IgD-negative memory B cell (primary cell): ENCODE results near the gene PTPN6. TPM values are rescaled to one million over a fixed set of nuclear protein-coding genes. Genes with fewer than 3 reads are reported as not detected.

Experiments used
- H3K27ac Mint-ChIP-seq, 3 donors: one replicate each; pipeline ENCODE4 v1.8.0; 2020 to 2022; ENCODE audit warnings: mild to moderate bottlenecking in 3 of 3, mixed read lengths in 3 of 3, moderate library complexity in 1 of 3
- H3K27me3 Mint-ChIP-seq: one replicate; pipeline ENCODE4 v1.8.0; 2021; ENCODE audit warnings: mixed read lengths
- H3K36me3 Mint-ChIP-seq: one replicate; pipeline ENCODE4 v1.8.0; 2020; ENCODE audit warnings: mild to moderate bottlenecking, mixed read lengths
- H3K4me1 Mint-ChIP-seq, 3 donors: one replicate each; pipeline ENCODE4 v1.8.0; 2020 to 2022; ENCODE audit warnings: mixed read lengths in 3 of 3, mild to moderate bottlenecking in 1 of 3
- H3K4me3 Mint-ChIP-seq, 4 donors: one replicate each; pipeline ENCODE4 v1.8.0; 2020 to 2022; ENCODE audit warnings: mild to moderate bottlenecking in 4 of 4, mixed read lengths in 4 of 4, moderate library complexity in 3 of 4
- H3K9me3 Mint-ChIP-seq, 3 donors: one replicate each; pipeline ENCODE4 v1.8.0; 2020 to 2021; ENCODE audit warnings: mixed read lengths in 3 of 3, mild to moderate bottlenecking in 1 of 3
- polyA plus RNA-seq: library from polyadenylated mRNA; unstranded; fragments of 300-500 nt; fragmentation: Illumina TruSeq; gene quantifications from one replicate; pipeline ENCODE4 v1.2.3, GENCODE V29; 2021

Gene PTPN6
- polyA plus RNA-seq, 1 donor from 2014 or later: 1,038 TPM

- Mint-ChIP-seq H3K27me3 (no peaks in the 10 kb centered on the region), H3K4me1 (peaks cover 17 to 32% (median 28%) of the 10 kb centered on the region in 3 donors), H3K4me3 (peak overlapping the region; percentile 83 to 95 (median 88)), H3K36me3 (no peaks in the 10 kb centered on the region), H3K27ac (peak overlapping the region; percentile 78 to 93 (median 85)), H3K9me3 (no peaks in the 10 kb centered on the region)
These were observed 21.4 kb upstream of the PTPN6 start for GRCh38 chr12:6929466-6930452.

- H3K27me3 Mint-ChIP-seq: no peaks in the 10 kb centered on the region
- H3K36me3 Mint-ChIP-seq: peaks cover 3% of the 10 kb centered on the region
- peak overlapping the region in 1 of 3 donors; percentile 75 for H3K27ac Mint-ChIP-seq
- H3K9me3 Mint-ChIP-seq: no peaks in the 10 kb centered on the region
- H3K4me1 Mint-ChIP-seq: peaks cover 18 to 35% (median 29%) of the 10 kb centered on the region in 3 donors
- H3K4me3 Mint-ChIP-seq: peak overlapping the region in 1 of 4 donors; percentile 78
These were observed 18.4 kb upstream of the PTPN6 start for GRCh38 chr12:6932766-6933165.

- peak overlapping the region in 1 of 4 donors; percentile 89 for H3K4me3 Mint-ChIP-seq
- peak overlapping the region in 2 of 3 donors; percentile 69 to 75 for H3K27ac Mint-ChIP-seq
- H3K36me3 Mint-ChIP-seq: peaks cover 3% of the 10 kb centered on the region
- no peaks in the 10 kb centered on the region for H3K9me3 Mint-ChIP-seq
- H3K4me1 Mint-ChIP-seq: peaks cover 19 to 34% (median 26%) of the 10 kb centered on the region in 3 donors
- no peaks in the 10 kb centered on the region for H3K27me3 Mint-ChIP-seq
These were observed 17.0 kb upstream of the PTPN6 start for GRCh38 chr12:6934110-6934509.

- H3K9me3 Mint-ChIP-seq: no peaks in the 10 kb centered on the region
- peaks cover 14 to 22% (median 17%) of the 10 kb centered on the region in 3 donors for H3K4me1 Mint-ChIP-seq
- H3K36me3 Mint-ChIP-seq: peaks cover 3% of the 10 kb centered on the region
- peak overlapping the region; percentile 31 to 98 (median 75) for H3K27ac Mint-ChIP-seq
- no peaks in the 10 kb centered on the region for H3K27me3 Mint-ChIP-seq
- peak overlapping the region in 3 of 4 donors; percentile 17 to 96 (median 89) for H3K4me3 Mint-ChIP-seq
These were observed 15.6 kb upstream of the PTPN6 start for GRCh38 chr12:6935371-6936193.

GRCh38 chr12:6936194-6936635, 14.9 kb upstream of the PTPN6 start:
- H3K27ac Mint-ChIP-seq: peak overlapping the region; percentile 89 to 98 (median 93)
- no peaks in the 10 kb centered on the region for H3K27me3 Mint-ChIP-seq
- peaks cover 3% of the 10 kb centered on the region for H3K36me3 Mint-ChIP-seq
- peak overlapping the region; percentile 70 to 96 (median 88) for H3K4me3 Mint-ChIP-seq
- H3K9me3 Mint-ChIP-seq: no peaks in the 10 kb centered on the region
- peaks cover 11 to 22% (median 13%) of the 10 kb centered on the region in 3 donors for H3K4me1 Mint-ChIP-seq

- Mint-ChIP-seq H3K9me3 (no peaks in the 10 kb centered on the region), H3K27ac (peak overlapping the region; percentile 89 to 98 (median 93)), H3K27me3 (no peaks in the 10 kb centered on the region), H3K36me3 (peaks cover 3% of the 10 kb centered on the region), H3K4me3 (peak overlapping the region; percentile 70 to 96 (median 88)), H3K4me1 (peaks cover 11 to 22% (median 13%) of the 10 kb centered on the region in 3 donors)
These were observed 14.3 kb upstream of the PTPN6 start for GRCh38 chr12:6936636-6937480.

GRCh38 chr12:6937481-6938352, 13.4 kb upstream of the PTPN6 start:
- H3K36me3 Mint-ChIP-seq: peaks cover 4% of the 10 kb centered on the region
- no peaks in the 10 kb centered on the region for H3K27me3 Mint-ChIP-seq
- peaks cover 9 to 15% (median 9%) of the 10 kb centered on the region in 3 donors for H3K4me1 Mint-ChIP-seq
- peak overlapping the region; percentile 89 to 98 (median 93) for H3K27ac Mint-ChIP-seq
- H3K9me3 Mint-ChIP-seq: no peaks in the 10 kb centered on the region
- peak overlapping the region; percentile 70 to 96 (median 88) for H3K4me3 Mint-ChIP-seq

GRCh38 chr12:6938353-6939190, 12.6 kb upstream of the PTPN6 start:
- Mint-ChIP-seq H3K4me3 (peak overlapping the region in 3 of 4 donors; percentile 0 to 84 (median 72)), H3K36me3 (peaks cover 4% of the 10 kb centered on the region), H3K27ac (peak overlapping the region; percentile 89 to 98 (median 93))

GRCh38 chr12:6939191-6939540, 12.0 kb upstream of the PTPN6 start:
- Mint-ChIP-seq H3K27ac (peak overlapping the region; percentile 63 to 79 (median 66)), H3K36me3 (peaks cover 4% of the 10 kb centered on the region), H3K4me1 (peaks cover 15 to 18% (median 15%) of the 10 kb centered on the region in 3 donors), H3K4me3 (peak overlapping the region in 3 of 4 donors; percentile 0 to 84 (median 72)), H3K9me3 (no peaks in the 10 kb centered on the region), H3K27me3 (no peaks in the 10 kb centered on the region)

More at GRCh38 chr12:6938353-6939190, 12.6 kb upstream of the PTPN6 start:
- Mint-ChIP-seq H3K4me1 (peaks cover 13 to 14% (median 14%) of the 10 kb centered on the region in 3 donors), H3K9me3 (no peaks in the 10 kb centered on the region), H3K27me3 (no peaks in the 10 kb centered on the region)

- Mint-ChIP-seq H3K9me3 (no peaks in the 10 kb centered on the region), H3K27ac (peak overlapping the region in 2 of 3 donors; percentile 66 to 76), H3K27me3 (no peaks in the 10 kb centered on the region), H3K4me3 (peak overlapping the region in 1 of 4 donors; percentile 42), H3K4me1 (peaks cover 15 to 32% (median 28%) of the 10 kb centered on the region in 3 donors), H3K36me3 (peaks cover 3% of the 10 kb centered on the region)
These were observed 9.9 kb upstream of the PTPN6 start for GRCh38 chr12:6941267-6941666.

- no peaks in the 10 kb centered on the region for H3K9me3 Mint-ChIP-seq
- H3K4me3 Mint-ChIP-seq: peak overlapping the region in 1 of 4 donors; percentile 61
- H3K36me3 Mint-ChIP-seq: peaks cover 2% of the 10 kb centered on the region
- H3K27ac Mint-ChIP-seq: peak overlapping the region in 2 of 3 donors; percentile 37 to 95
- no peaks in the 10 kb centered on the region for H3K27me3 Mint-ChIP-seq
- peaks cover 17 to 33% (median 28%) of the 10 kb centered on the region in 3 donors for H3K4me1 Mint-ChIP-seq
These were observed 9.4 kb upstream of the PTPN6 start for GRCh38 chr12:6941782-6942181.

GRCh38 chr12:6942331-6942665, 8.9 kb upstream of the PTPN6 start:
- Mint-ChIP-seq H3K4me3 (peak overlapping the region in 1 of 4 donors; percentile 61), H3K4me1 (peaks cover 21 to 36% (median 31%) of the 10 kb centered on the region in 3 donors), H3K27me3 (no peaks in the 10 kb centered on the region), H3K36me3 (peaks cover 2% of the 10 kb centered on the region), H3K27ac (peak overlapping the region; percentile 37 to 95 (median 86)), H3K9me3 (no peaks in the 10 kb centered on the region)
